ENCODE measurements around the gene ZBTB11.
"Not testable (repeated sequence)": the region's sequence is repeated elsewhere in the genome, so short reads cannot be mapped to it uniquely, and the experiment has no call there.

ZBTB11 gene

GRCh38 chr3:101691685-101692671 lies 15.0 kb upstream of the ZBTB11 start:
- not testable (repeated sequence) for DNase-seq (ENCODE audit: low spot score)

DNA sequence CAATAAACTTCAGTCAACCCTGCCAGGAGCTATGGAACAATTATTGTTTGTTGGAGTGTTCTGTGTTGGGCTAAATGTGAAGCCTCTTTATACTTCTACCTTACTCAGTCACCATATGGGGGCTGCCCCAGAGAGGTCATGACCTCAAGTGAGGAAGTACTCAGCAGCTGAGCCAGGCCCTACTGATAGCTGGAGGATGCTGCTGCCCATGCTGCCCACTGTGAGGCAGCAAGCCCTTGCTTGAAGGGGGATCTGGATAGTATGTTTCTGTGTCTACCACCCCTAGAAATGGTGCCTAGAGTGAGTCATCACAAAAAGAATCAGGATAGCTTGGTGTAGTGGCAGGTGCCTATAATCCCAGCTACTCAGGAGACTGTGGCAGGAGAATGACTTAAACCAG lies 14.0 kb upstream of the ZBTB11 start:
- DNase-seq (ENCODE audit: low spot score): no peak

GRCh38 chr3:101689286-101689685 lies 12.4 kb upstream of the ZBTB11 start:
- DNase-seq (ENCODE audit: low spot score): no peak

DNA sequence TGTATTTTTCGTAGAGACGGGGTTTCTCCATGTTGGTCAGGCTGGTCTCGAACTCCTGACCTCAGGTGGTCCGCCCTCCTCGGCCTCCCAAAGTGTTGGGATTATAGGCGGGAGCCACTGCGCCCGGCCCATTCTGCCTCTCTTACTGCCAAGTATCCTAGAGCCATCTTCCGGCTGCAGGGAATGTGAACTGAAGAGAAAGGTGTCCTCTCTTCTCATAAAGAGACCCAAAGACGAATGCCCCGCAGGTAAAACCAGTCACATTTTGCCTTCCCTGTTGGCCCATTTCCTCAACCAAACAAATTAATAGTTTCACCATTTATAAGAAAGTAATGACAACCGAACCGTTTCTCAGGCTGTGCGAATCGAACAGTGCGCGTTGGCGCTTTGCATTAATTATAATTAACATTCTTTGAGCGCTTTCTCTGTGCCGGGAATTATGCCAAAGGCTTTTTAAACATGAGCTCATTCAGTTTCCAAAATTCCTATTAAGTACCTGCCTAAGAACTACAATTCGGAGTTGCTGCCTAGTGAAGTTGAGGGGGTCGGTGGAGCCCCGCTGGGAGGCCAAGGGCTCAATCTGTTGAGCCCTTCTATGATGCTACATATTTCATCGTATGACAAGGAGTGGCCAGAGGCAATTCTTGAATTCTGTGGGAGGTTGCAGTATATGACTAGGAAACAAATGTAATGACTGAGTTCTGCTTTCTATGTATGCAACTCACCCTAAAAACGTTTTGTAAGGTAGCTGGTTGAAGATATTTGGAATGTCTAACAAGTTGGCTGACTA lies 10.4 kb upstream of the ZBTB11 start:
- no peak for DNase-seq (ENCODE audit: low spot score)

- no peak for DNase-seq (ENCODE audit: low spot score)
Measured at GRCh38 chr3:101685870-101686307, 9.0 kb upstream of the ZBTB11 start.

- DNase-seq (ENCODE audit: low spot score): no peak
Measured at GRCh38 chr3:101685050-101685400, 8.1 kb upstream of the ZBTB11 start.

DNA sequence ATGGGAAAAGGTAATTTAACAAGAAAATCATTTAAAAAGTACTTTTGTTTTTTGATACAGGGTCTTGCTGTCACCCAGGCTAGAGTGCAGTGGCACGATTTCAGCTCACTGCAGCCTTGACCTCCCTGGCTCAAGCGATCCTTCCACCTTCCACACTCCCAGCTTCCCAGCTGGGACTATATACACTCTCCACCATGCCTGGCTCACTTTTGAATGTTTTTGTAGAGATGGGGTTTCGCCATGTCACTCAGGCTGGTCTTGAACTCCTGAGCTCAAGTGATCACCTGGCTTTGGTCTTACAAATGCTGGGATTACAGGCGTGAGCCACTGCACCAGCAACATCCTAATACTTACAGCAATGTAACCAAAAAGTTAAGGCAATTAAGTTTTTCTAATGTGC lies 3.5 kb upstream of the ZBTB11 start:
- DNase-seq (ENCODE audit: low spot score): no peak

GRCh38 chr3:101678837-101679236 lies 1.9 kb upstream of the ZBTB11 start:
- not testable (repeated sequence) for DNase-seq (ENCODE audit: low spot score)

GRCh38 chr3:101677436-101678286 lies 729 bp upstream of the ZBTB11 start:
- DNase-seq (ENCODE audit: low spot score): no peak

GRCh38 chr3:101676216-101676764 lies 642 bp downstream of the ZBTB11 start:
- DNase-seq (ENCODE audit: low spot score): peak; percentile 88

DNA sequence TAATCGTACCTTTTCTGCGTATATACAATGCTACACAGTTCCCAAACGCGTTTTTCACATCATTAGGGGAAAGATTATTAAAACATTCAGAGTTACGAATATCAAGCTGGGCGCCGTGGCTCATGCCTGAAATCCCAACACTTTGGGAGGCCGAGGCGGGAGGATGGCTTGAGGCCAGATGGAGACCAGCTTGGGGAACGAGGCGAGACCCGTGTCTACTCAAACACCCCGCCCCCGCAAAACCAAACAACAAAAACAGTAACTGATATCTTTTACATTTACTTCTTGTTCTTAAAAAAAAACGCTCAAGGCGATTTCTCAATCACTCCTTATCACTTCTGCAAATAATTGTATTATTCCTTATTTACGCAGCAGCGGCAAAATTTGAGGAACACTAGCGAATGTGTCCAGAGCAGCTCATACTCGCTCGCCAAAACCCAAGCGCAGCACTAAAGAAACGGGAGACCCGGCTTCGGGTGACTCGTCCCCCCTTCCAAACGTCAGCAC lies 1.2 kb downstream of the ZBTB11 start:
- no peak for DNase-seq (ENCODE audit: low spot score)

DNA sequence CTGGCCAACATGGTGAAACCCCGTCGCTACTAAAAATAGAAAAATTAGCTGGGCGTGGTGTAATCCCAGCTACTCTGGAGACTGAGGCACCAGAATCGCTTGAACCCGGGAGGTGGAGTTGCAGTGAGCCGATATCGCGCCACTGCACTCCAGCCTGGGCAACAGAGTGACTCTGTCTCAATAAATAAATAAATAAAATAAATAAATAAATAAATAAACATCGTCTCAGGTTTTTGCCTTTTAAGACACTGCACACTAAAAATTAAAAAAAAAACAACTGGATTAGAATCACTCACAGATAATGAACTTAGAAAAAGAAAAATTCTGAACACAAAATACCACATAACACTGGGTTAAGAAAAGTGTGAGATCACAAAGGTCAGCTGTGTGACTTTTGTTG lies 2.4 kb downstream of the ZBTB11 start:
- no peak for DNase-seq (ENCODE audit: low spot score)

DNA sequence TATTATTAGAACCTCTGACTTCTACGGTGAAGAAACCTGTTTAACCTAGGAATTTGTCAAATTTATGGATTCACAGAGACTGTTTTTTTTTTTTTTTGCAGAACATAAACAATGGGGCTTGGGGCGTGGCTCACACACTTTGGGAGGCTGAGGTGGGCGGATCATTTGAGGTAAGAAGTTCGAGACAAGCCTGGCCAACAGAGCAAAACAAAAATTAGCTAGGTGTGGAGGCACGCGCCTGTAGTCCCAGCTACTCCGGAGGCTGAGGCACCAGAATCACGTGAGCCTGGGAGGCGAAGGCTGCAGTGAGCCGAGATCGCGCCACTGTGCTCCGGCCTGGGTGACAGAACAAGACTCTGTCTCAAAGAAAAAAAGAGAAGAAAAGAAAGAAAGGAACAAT lies 3.0 kb downstream of the ZBTB11 start:
- no peak for DNase-seq (ENCODE audit: low spot score)

GRCh38 chr3:101671014-101671413 lies 5.9 kb downstream of the ZBTB11 start:
- no peak for DNase-seq (ENCODE audit: low spot score)

- no peak for DNase-seq (ENCODE audit: low spot score)
Measured at GRCh38 chr3:101667844-101668243, 9.1 kb downstream of the ZBTB11 start.

- DNase-seq (ENCODE audit: low spot score): no peak
Measured at GRCh38 chr3:101667331-101667730, 9.6 kb downstream of the ZBTB11 start.

DNA sequence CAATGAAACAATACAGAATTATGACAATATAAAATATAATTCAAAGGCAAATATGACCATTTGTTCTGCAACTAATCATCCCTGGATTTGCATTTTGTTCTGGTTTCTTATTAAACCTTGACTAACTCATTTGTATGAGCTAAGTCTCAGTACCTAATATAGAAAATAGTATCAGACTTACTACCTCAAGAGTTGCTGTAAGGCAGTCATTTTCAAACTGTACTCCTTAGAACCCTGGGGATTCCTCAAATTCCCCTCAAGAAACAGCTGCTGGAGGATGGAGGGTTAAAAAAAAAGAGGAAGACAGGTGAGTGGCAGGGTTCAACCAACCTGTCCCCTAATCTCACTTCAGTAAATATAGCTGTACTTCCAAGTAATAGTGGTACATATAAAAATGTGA lies 11.1 kb downstream of the ZBTB11 start:
- DNase-seq (ENCODE audit: low spot score): no peak

DNA sequence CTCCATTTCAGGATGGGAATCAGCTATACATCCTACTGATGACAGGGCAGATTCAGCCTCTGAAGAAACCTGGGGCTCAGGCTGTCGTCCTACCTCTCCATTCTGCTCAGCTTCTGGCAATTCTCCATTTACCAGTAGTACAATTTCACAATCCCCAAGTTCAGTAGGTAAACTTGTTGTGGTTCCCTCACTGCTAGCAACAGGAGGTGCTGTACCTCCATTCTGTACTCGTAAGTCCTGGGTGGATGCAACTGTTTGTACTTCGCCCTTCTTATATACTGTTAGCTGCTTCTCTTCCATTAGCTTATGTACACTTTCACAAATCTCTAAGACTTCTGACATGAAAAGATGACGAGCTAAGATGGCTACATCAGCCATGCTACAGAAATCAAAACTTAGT lies 11.6 kb downstream of the ZBTB11 start:
- no peak for DNase-seq (ENCODE audit: low spot score)

DNA sequence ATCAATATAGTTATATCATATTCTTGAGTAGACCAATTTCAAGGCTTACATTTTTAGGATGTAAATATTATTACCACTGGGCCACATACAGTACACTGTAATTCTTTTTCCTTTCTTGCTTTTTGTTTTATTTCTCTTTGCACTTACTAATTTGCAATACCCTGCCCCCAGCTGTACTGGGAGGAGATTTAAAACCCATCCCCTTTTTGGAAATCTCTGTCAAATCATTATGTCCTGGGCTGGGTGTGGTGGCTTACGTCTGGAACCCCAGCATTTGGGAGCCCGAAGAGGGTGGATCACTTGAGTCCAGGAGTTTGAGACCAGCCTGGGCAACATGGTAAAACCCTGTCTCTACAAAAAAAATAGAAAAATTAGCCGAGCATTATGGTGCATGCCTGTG lies 16.2 kb downstream of the ZBTB11 start:
- DNase-seq (ENCODE audit: low spot score): no peak

DNA sequence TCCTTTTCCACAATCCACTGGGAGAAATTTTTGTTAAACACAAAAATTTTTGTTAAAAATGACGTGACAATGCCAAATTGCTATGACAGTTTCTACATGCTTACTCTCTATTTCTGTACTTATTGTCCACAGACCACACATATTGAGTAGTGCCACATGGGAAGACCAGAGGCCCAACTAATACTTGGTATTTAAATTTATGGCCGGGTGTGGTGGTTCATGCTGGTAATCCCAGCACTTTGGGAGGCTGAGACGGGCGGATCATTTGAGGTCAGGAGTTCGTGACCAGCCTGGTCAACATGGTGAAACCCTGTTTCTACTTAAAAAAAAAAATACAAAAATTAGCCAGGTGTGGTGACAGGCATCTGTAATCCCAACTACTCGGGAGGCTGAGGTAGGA lies 20.3 kb downstream of the ZBTB11 start:
- DNase-seq (ENCODE audit: low spot score): no peak

- DNase-seq (ENCODE audit: low spot score): no peak
Measured at GRCh38 chr3:101646726-101647125, 30.2 kb downstream of the ZBTB11 start.

Measured in kidney capillary endothelial cell (primary cell).